ENCODE measurements around the gene KLK4.
"Not testable (repeated sequence)": the region's sequence is repeated elsewhere in the genome, so short reads cannot be mapped to it uniquely, and the experiment has no call there.

KLK4 gene

DNA sequence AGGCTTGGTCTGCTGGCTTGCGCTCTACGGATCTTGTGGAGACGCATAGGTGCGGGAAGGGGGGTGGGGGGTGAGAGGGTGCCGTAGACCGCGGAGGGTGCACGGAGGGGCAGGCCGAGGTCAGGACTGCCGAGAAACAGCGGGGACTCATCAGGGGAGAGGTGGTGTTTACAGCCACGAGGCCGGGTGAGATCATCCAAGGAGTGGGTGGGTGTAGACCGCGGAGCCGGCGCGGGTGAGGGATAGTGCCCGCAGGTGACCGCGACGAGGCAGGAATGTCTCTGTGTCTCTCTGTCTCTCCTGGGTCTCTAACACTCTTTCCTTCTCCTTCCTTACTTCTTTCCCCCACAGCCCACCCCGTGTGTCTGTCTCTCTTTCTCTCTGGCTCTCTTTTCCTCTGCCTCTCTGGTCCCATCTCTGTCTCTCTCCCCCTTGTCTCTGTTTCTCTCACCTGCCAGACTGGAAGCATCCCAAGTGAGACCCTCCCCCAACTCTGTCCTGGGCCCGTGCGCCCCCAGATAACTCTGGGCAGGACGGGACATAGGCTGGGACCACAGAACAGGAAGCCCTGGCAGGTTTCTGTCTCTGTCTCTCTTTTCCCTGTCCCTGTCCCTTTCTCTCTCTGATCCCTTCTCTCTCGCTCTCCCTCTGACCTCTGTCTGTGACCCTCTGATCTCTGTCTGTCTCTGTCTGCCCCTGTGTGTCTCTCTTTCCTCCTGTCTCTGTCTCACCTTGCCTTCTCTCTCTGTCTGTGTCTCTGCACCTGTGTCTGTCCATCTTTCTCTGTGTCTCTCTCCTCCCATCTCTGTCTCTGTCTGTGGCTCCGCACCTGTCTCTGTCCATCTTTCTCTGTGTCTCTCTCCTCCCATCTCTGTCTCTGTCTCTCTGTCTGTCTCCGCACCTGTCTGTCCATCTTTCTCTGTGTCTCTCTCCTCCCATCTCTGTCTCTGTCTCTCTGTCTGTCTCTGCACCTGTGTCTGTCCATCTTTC is 1.8 kb upstream of the KLK4 start:
- DNase-seq (ENCODE audit: low spot score) = no peak

DNA sequence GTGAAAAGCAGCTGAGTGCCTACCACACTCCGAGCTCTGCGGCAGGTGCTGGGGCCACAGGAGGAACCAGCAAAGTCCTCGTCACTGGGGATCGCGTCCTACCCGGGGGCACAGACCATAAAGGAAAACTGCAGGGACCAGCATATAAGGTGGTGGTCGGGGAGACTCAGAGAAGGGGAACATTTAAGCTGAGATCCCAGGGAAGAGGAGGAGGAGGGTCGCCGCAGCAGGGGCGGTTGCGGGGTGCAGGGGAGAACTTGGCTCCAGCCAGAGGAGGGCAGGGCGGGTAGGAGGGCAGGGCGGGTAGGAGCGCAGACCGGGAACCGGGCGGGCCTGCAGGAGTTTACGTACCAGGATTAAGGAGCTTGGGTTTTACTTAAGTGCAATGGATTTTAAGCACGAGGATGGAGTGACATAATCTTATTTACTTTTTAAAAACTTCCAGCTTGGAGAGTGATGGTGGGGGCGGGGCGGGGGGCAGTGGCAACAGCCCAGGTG is 956 bp upstream of the KLK4 start:
- no peak for DNase-seq (ENCODE audit: low spot score)

DNA sequence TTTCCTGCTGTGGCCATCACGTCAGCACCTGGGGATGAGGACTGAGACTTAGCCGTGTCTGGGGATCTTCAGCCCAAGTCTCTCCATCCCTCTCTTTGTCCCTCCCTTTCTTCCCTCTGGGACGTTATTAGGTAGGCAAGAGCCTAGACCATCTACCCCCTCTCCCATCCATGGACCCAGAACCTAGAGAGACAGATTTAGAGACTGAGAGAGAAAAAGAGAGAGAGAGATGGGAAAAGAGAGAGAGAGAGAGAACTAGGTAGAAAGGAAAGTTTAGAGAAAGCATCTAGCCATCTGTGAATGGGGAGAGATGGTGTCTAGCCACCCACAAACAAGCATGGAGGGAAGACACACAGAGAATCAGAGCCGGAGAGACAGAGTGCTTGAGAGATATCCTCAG is 473 bp downstream of the KLK4 start:
- no peak for DNase-seq (ENCODE audit: low spot score)

DNA sequence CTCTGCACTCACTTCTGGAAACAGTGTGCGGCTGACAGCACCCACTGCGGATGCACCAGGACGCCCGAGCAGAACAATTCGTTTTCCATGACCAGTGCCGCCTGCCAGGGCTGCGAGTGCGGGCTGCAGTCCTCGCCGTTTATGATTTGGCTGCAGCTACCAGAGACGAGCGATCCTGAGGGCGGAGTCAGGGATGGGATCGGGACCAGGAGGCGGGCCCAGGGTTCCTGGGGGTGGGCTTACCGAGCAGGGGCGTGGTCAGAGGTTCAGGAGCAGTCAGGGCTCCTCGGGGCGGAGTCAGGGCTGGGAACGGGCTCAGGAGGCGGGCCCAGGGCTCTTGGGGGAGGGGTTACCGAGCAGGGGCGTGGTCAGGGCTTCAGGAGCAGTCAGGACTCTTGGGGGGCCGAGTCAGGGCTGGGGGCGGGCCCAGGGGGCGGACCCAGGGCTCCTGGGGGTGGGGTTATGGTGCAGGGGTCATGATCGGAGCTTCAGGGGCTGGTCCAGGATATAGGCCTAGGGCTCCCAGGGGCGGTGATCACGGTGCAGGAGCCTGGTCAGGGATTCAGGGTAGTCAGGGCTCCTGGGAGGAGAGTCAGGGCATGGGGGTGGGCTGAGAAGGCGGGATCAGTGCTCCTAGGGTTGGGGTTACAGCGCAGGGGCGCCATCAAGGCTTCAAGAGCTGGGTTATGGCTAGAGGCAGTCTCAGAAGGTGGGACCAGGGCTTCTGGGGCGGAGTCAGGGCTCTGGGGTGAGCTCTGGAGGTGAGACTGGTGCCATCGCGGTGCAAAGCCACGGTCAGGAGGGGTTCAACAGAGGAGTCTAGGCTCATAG is 1.7 kb downstream of the KLK4 start:
- DNase-seq (ENCODE audit: low spot score) = peak; percentile 12

DNA sequence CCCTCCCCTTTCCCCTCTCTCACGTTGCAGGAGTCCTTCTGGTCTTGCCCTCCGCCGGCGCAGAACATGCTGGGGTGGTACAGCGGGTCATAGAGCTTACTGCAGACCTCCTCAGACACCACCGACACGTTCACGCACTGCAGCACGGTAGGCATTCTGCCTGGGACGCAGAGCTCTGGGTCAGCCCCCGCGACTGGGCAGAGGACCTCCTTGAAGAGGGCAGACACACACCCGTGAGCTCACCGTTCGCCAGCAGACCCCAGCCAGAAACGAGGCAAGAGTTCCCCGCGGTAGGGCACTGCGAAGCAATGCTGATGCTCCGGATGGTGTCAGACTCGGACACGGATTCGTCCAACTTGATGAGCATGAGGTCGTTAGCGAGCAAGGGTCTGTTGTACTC is 2.9 kb downstream of the KLK4 start:
- no peak for DNase-seq (ENCODE audit: low spot score)

DNA sequence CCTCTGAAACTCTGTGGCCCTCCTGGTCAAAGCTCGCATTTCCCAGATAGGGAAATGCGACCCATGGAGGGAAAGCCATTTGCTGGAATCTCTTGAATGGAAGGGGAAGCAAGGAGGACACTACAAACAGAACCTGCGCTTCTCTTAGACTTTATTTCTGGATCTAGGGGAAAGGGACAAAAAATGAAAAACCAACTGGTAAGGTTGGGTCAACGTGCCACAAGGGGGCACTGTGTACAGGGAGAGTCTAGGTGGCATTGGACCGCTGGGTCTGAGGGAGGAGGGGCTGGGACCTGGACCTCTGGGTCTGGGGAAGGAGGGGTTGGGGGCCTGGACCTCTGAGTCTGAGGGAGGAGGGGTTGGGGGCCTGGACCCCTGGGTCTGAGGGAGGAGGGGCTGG is 5.0 kb downstream of the KLK4 start:
- DNase-seq (ENCODE audit: low spot score) = peak; percentile 15

DNA sequence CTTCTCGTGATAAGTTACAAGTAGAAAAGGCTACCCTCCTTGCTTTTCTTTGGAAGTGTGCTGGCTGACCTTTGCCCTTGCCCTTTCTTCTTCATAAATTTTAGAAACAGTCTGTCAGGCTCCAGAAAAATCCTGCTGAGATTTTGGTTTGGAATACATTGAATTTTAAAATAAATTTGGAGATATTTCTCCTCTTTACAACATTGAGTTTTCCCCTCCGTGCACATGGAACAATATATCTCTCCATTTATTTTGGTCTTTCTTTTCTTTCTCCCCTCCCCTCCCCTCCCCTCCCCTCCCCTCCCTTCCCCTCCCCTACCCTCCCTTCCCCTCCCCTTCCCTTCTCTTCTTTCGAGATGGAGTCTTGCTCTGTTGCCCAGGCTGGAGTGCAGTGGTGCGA is 8.6 kb downstream of the KLK4 start:
- no peak for DNase-seq (ENCODE audit: low spot score)

DNA sequence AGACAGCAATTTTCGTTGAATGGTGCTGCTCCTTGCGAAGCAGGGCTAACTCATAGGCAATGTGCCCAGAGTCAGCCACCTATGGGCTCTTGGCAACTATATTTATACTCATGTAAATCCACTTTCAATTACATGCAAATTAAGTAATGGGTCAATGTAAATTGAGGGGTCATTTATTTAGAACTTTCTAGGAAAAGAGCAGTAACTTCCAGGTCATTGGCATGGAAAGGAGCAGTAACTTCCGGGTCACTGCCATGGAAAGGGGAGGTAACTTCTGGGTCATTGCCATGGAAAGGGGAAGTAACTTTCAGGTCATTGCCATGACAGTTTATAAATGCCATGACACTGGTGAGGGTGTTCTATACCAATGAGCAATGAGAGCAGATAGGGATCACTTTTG is 11.6 kb downstream of the KLK4 start:
- DNase-seq (ENCODE audit: low spot score) = no peak

DNA sequence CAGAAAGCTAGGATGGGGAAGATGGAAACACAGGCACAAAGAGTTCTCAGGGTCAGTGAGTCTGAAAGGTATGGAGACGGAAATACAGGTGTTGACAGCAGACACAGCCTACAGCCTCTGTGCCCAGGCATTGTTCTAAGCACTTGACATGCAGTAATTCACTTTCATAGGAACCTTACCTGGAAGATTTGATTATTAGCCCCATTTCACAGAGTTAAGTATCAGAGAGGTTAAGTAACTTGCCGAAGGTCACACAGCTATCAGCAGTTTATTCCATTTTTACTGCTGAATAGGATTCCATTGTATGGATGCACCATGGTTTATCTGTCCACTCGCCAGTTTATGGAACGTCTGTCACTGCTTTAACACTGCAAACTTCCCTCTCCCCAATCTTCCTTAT is 13.2 kb downstream of the KLK4 start:
- no peak for DNase-seq (ENCODE audit: low spot score)

DNA sequence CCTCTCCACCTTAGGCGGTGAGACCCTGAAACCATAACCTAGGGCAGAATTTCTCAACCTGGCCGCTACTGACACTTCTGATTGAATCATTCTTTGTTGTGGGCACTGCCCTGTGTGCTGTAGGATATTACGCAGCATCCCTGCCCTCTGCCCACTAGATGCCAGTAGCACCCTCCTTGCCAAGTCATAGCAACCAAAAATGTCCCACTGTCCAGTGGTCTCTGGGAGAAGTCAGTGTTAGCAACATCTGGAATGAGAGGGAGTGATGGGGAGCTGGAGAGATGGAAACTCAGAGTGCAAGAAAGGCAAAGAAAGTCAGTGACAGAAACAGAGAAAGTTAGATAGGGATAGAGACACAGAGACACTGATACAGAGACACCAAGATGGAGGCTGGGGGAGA is 13.6 kb downstream of the KLK4 start:
- no peak for DNase-seq (ENCODE audit: low spot score)

DNA sequence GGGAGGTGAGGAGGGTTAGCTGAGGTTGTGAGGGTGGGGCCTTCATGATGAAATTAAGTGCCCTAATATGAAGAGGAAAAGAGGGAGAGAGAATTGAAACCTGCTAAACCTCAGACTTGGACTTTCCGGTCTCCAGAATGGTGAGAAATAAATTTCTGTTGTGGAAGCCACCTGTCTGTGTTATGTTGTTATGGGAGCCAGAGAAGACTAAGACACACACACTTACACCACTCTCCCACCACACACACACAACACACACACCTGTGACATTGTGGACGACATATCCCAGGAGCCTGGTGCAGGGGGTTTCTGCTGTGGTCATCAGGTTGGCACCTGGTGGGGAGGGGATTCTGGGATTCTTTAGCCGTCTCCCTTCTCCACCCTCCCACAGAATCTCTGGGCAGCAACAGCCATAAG is 14.0 kb downstream of the KLK4 start:
- DNase-seq (ENCODE audit: low spot score) = no peak

DNA sequence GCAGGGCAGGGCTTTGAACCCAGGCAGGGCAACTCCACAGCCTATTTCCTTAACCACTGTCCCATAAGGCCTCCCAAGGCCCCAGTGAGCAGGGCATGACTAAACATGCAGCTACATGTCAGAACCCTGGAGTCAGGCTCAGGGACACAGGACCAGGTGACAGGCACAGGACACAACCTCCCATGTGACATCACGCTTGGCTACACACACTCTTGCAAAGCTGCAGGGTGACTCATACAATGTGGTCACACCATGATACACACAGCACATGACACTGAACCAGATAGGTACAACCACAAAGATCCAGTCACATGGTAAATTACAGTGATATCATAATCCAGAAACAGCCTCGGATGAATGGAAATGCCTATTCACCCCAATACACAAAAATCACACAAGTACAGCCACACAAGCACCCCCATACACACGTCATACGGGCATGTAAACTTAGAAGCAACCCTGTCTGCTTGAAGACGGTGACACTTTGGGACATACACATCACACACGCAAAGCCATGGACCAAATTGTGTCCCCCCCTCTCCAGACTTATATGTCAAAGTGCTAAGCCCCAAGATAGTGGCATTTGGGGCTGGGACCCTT is 14.5 kb downstream of the KLK4 start:
- DNase-seq (ENCODE audit: low spot score) = no peak

DNA sequence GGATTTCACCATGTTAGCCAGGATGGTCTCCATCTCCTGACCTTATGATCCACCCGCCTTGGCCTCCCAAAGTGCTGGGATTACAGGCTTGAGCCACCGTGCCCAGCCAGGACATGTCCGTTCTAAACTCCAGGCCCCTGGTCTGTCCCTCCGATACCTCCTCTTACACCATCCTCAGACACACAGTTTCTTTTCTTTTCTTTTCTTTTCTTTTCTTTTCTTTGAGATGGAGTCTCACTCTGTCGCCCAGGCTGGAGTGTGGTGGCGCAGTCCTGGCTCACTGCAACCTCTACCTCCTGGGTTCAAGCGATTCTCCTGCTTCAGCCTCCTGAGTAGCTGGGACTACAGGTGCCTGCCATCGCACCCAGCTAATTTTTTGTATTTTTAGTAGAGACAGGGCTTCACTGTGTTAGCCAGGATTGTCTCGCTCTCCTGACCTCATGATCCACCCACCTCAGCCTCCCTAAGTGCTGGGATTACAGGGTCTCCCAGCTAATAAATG is 15.1 kb downstream of the KLK4 start:
- not testable (repeated sequence) for DNase-seq (ENCODE audit: low spot score)

DNA sequence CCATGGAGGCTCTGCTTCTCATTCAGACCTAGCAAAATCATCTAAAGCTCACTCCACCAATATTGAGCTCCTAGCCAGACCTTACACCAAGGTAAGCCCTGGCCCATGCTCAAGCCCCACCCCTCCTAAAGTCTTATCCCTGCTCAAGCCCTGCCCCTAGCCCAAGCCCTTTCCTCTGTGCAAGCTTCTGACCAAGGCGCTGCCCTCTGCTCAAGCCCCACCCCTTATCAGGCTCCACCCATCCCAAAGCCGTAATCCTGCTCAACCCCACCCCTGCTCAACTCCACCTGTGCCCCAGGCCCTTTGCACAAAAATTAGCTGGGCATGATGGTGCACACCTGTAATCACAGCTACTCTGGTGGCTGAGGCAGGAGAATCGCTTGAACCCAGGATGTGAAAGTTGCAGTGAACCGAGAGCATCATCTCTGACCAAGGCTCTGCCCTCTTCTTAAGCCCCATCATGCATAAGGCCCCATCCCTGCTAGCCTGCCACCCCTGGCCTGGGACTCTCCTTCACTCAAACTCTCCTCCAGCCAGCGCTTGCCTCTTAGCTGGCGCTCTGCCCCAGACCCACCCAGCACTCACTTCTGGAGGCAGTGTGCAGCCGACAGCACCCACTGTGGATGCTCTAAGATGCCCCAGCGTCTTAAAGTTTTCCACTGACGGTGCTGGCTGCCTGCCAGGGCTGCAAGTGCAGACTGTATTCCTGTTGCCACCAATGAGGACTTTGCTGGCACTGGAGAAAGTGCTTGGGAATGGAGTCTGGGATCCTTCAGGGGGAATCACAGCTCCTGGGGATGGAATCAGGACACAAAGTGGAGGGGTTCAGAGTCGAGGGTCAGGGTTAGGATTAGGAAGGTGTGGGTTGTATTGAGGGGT is 16.5 kb downstream of the KLK4 start:
- DNase-seq (ENCODE audit: low spot score) = no peak

DNA sequence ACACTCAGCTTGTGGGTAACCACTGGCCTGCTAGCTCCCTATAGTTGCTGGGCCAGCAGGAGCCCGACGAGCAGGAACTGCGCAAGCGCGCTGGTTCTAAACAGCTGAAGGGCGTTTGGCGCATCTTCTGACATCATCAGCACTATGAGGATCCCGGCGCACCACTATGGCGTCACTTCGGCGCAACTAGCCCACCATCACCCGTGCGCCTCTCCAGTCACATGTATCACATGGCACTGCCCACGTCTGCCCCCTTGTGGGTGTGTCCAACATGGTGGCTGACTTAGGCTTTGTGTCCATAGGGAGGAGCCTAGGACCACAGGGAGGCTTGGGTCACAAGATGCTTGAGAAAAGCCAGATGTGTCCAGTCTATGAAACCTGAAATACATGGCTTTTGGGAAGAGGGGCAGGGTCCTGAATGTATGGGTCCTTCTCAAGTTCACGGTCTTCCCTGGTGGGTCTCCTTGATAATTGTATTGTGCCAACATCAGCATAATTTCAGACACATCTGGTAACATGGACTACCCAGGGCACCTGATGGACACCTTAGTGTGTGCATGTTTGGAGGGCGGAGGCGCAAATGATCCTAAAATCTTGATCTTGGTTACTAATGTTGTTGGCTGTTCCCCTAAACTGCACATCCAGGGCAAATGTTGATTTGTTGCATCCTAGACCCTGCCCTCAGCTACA is 18.0 kb downstream of the KLK4 start:
- DNase-seq (ENCODE audit: low spot score) = no peak

DNA sequence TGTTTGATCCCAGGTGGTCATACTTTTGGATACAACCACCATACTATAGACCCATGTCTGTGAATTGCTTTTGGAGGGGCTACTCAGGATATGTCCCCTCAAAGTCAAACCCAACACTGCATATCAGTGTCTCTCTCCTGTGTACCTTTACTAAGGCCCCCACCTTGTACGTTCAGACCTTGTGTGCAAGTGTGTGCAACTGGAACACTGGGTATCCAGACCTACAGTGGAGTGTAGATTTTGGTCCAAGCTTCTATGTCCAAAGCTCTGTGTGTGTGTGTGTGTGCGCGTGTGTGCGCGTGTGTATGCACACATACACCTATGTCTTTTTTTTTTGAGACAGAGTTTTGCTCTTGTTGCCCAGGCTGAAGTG is 20.0 kb downstream of the KLK4 start:
- no peak for DNase-seq (ENCODE audit: low spot score)

DNA sequence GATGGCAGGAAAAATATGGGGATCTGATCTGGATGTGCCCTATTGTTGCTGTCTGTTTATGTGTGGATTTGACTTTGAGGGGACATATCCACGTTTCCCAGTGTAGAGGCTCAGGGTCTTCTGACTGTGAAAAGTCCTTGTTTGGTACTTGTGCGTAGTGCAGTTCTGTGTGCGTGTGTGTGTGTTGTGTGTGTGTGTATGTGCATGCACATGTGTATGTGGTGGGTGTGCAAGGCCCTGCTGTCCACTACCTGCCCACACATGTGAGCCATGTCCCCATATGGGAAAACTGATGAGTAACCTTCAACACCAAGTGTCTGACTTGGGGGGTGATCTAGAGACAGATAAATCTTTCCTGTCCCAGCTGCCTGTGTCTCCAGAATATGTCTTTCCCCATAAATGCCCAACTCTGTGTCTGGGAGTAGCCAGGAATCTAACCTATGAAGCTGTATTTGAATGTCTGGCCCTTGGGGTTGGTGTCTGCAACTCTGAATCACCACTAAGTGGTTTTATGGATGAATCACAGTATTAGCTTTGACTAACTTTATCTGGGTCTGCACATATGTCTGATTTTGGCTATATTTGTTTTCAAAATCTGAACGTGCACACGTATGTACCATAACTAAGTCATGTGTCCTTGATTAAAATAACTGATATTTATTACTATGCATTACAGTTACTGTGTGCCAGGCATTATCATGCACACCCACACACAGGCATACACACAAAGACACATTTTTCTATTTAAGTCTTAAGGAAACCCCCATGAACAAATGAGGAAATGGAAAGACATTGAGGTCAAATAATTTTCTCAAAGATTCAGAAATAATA is 20.6 kb downstream of the KLK4 start:
- no peak for DNase-seq (ENCODE audit: low spot score)

DNA sequence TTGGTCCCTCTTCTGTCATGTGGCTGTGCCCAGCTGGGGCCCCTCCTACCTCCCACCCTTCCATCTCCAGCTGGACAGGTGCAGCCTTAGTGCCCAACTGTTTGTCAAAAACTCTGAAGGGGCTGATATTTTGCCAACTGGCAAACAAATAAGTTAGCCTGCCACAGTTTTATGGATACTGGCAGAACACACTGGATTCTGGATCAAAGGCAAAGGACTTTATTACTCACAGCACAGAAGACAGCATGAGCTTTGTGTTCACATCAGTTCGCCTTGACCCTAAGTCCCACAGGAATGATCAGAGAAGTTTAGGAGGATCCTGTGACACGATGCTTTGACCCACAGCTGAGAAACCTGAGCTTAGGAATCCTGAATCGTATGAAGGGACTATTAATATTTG is 21.6 kb downstream of the KLK4 start:
- no peak for DNase-seq (ENCODE audit: low spot score)

DNA sequence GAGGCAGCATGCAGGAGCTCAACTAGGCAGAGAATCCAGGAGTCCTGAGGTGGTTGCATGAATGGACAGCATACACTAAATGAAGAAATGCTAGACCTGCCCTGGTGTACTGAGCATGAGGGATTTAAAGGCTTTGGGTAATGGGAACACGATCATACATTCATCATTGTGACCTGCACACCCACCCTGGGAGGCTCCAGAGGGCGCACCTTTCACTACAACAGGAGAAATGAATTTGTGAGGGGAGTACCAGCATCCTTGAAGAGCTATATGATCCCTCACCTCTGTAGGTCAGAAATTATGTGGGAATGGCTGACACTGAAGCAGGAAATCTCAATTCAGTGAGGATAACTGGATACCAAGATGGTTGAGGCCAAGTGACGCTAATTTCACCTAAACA is 29.0 kb downstream of the KLK4 start:
- DNase-seq (ENCODE audit: low spot score) = no peak

DNA sequence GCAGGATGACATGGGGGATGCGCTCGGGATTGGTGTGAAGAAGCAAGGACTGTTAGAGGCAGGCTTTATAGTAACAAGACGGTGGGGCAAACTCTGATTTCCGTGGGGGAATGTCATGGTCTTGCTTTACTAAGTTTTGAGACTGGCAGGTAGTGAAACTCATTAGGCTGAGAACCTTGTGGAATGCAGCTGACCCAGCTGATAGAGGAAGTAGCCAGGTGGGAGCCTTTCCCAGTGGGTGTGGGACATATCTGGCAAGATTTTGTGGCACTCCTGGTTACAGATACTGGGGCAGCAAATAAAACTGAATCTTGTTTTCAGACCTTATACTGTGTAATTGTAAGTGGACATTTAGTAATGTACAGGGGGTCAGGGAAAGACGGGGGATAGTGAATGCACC is 31.0 kb downstream of the KLK4 start:
- no peak for DNase-seq (ENCODE audit: low spot score)

All from hematopoietic multipotent progenitor cell treated with erythropoietin and hydrocortisone succinate and interleukin-3 and kit ligand, for 17 days (in vitro differentiated cells).